Body of pancreas (tissue), 4 donors: ENCODE data around the gene ING3. TPM values are rescaled to one million over a fixed set of nuclear protein-coding genes. Genes with fewer than 3 reads are reported as not detected.
A peak's percentile ranks its signal among the peaks of the same experiment; 100 is the strongest.

Experiments
- ATAC-seq: fragments of 150-250 bp; one replicate; pipeline ENCODE4 v1.9.1; 2016
- DNase-seq, 4 donors: peaks; one replicate each; pipeline ENCODE4 v3.0.0-alpha.2; 2019
- H3K27ac ChIP-seq, 4 donors: fragments of 200-600 bp; sonication (generic); 1 replicate in 3 of 4; 2 replicates in 1 of 4; pipeline versions ENCODE4 v1.5.1 to v1.6.1; 2016 to 2019; ENCODE audit warnings: mild to moderate bottlenecking in 1 of 4, mixed read lengths in 1 of 4, moderate library complexity in 1 of 4
- H3K27me3 ChIP-seq, 2 donors: fragments of 200-600 bp; sonication (generic); one replicate each; pipeline ENCODE4 v1.6.0; 2016; ENCODE audit warnings: mild to moderate bottlenecking in 1 of 2
- H3K36me3 ChIP-seq, 2 donors: fragments of 200-600 bp; sonication (generic); replicated peaks in 1 of 2; 2 replicates each; pipeline ENCODE4 v1.5.1; 2016; ENCODE audit warnings: low read depth in 2 of 2; ENCODE audit not compliant: insufficient read depth in 1 of 2
- H3K4me1 ChIP-seq: fragments of 200-600 bp; sonication (generic); one replicate; pipeline ENCODE4 v1.6.0; 2016
- H3K4me3 ChIP-seq, 2 donors: fragments of 200-600 bp; sonication (generic); 1 replicate in 1 of 2; 2 replicates in 1 of 2; pipeline ENCODE4 v1.5.1; 2016 to 2019
- H3K9me3 ChIP-seq, 3 donors: fragments of 200-600 bp; sonication (generic); 1 replicate in 2 of 3; 2 replicates in 1 of 3; pipeline ENCODE4 v1.5.1; 2016
- CTCF ChIP-seq, 7 experiments: fragments of 450-650 bp in 4 of 7; fragments of 200-600 bp in 3 of 7; sonication (generic) in 3 of 7; IDR thresholded peaks; one replicate each; pipeline ENCODE4 v1.5.1; 2016 to 2019; ENCODE audit warnings: antibody characterized with exemption in 7 of 7
- POLR2A ChIP-seq, 3 donors: fragments of 450-650 bp; IDR thresholded peaks; one replicate each; pipeline ENCODE4 v1.6.1; 2016; ENCODE audit warnings: antibody characterized with exemption in 3 of 3, mild to moderate bottlenecking in 2 of 3
- WGBS, 2 donors: methylation state at CpG; one replicate each; pipeline ENCODE4 v1.1.5; 2017; 5-methylcytosine and 5-hydroxymethylcytosine counted together
- intact Hi-C: fragments of 100-400 bp; cut with DNase I; formaldehyde crosslinking; loops from one replicate; pipeline ENCODE4 v1.15.1; 2023
- total RNA-seq, 2 donors: library from RNA; depleted of rRNA; stranded (reverse); fragments of >200 nt; gene quantifications; one replicate each; pipeline ENCODE4 v1.1.0, GENCODE V29; 2016

Gene ING3
- total RNA-seq, 2 donors from 2014 or later = 7.6 to 9.1 TPM

GRCh38 chr7:120986650-120987049 is 36.1 kb downstream of the ING3 start:
- WGBS, 2 donors = 42 to 53% methylated on average over 2 of the region's 2 CpGs
- DNase-seq (no peak), ATAC-seq (no peak)
- intact Hi-C loops = loop anchor here (5.0 kb wide), 1 partner anchor 91 kb away; no protein-coding TSS in a partner anchor
- H3K9me3 ChIP-seq = no peaks in the 10 kb centered on the region
- TF ChIP-seq POLR2A (IDR thresholded peaks at IDR 0.05) (no peak), CTCF (IDR thresholded peaks at IDR 0.05) (no peak)
- peaks cover 0 to 8% of the 10 kb centered on the region in 2 donors for H3K27me3 ChIP-seq
- H3K36me3 ChIP-seq = no peaks in the 10 kb centered on the region
- H3K27ac ChIP-seq = no peak overlapping the region
- no peak overlapping the region for H3K4me3 ChIP-seq
- peaks cover 15% of the 10 kb centered on the region for H3K4me1 ChIP-seq

DNA sequence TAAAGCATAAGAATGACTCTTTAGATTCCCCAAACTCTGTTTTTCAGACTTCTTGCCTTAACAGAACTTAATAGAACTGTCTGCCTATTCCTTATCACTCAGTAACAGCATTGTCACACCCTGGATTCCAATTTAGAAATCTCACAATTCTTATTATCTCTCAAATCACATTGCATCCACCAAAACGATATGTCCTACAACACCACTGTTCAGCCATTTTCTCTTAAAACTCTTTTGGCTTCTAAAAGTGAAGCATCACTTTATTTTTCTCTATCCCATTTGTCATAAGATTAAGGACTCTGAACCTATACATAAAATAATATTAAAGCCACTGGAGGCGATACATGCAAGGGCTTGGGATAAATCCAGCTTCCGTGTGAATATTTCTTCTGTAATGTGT is 36.7 kb downstream of the ING3 start:
- H3K36me3 ChIP-seq = no peaks in the 10 kb centered on the region
- peaks cover 0 to 8% of the 10 kb centered on the region in 2 donors for H3K27me3 ChIP-seq
- no peak overlapping the region for H3K4me3 ChIP-seq
- 0 to 1% methylated on average over 3 of the region's 3 CpGs for WGBS, 2 donors
- intact Hi-C loops = loop anchor here (5.0 kb wide), 1 partner anchor 90 kb away; no protein-coding TSS in a partner anchor
- H3K27ac ChIP-seq = no peak overlapping the region
- ATAC-seq (no peak), DNase-seq (no peak)
- no peak for TF ChIP-seq CTCF (IDR thresholded peaks at IDR 0.05)
- TF ChIP-seq POLR2A (IDR thresholded peaks at IDR 0.05) = no peak
- H3K4me1 ChIP-seq = peaks cover 15% of the 10 kb centered on the region
- H3K9me3 ChIP-seq = no peaks in the 10 kb centered on the region

DNA sequence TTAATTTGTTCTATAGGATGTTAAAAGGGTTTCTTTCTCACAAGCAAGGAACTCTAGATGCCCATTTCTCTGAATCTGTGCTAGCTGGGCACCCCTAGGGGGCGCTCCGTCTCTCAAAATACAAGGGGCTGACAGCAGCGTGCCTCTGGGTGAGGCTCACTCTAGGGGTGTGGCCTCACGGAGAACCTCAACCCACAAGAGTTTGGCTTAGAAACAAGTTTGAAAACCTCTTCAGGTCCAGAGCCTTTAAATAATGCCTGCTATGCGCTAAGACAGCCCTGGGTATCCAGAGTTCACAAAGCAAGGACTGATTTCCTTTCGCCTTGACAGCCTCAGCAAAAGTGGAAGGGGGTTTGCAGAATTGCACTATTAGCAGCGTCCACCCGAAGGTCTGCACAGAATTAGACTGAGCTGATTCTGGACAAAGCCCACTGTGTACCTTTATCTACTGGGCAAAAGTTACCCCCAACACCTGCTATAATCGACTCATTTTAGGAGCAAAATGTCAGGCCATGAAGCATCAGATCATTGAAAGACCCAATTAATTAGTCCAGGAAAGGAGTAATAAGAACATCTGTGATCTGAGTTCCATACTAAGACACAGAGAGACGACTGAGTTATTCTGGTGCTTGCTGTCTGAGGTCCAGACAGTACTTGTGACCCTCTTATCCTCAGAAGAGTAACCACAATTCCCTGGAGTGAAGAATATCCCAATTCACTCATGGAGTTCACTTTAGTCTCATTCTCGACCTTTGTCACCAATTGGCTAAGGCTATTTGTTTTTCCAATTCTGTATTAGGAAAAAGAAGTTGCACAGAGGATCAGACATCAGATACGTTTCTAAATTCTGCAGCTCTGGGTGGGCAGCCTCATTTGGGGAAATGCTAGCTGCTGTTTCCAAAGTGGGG is 37.4 kb downstream of the ING3 start:
- no peak overlapping the region for H3K4me3 ChIP-seq

GRCh38 chr7:120988591-120989256 is 38.1 kb downstream of the ING3 start, which contains the start of gene CPED1:
Gene CPED1 (plus strand): TSS chr7:120988711. CDS start chr7:120989622, 911 bp downstream.
- no peak for TF ChIP-seq POLR2A (IDR thresholded peaks at IDR 0.05)
- no peak for TF ChIP-seq CTCF (IDR thresholded peaks at IDR 0.05)
- 1 to 3% methylated on average over 24 to 27 of the region's 27 CpGs for WGBS, 2 donors
- intact Hi-C loops = loop anchor here (5.0 kb wide), 1 partner anchor 89 kb away; no protein-coding TSS in a partner anchor
- peak; percentile 46 to 67 (median 52) for DNase-seq
- H3K36me3 ChIP-seq = no peaks in the 10 kb centered on the region
- no peak within 1 kb of the TSS for H3K4me3 ChIP-seq
- H3K27me3 ChIP-seq = peaks cover 0 to 8% of the 10 kb centered on the region in 2 donors
- peaks cover 15% of the 10 kb centered on the region for H3K4me1 ChIP-seq
- ATAC-seq = peak; percentile 76
- no peaks in the 10 kb centered on the region for H3K9me3 ChIP-seq
- H3K27ac ChIP-seq = peak within 1 kb of the TSS in 3 of 4 donors; percentile 10 to 22 (median 21)

More for the DNA sequence above, 37.4 kb downstream of the ING3 start:
- Histone ChIP-seq H3K9me3 (no peaks in the 10 kb centered on the region), H3K4me1 (peaks cover 15% of the 10 kb centered on the region), H3K36me3 (no peaks in the 10 kb centered on the region), H3K27me3 (peaks cover 0 to 8% of the 10 kb centered on the region in 2 donors), H3K27ac (peak overlapping the region in 3 of 4 donors; percentile 10 to 21 (median 20))
- DNase-seq (peak; percentile 85 to 91 (median 88)), ATAC-seq (peak; percentile 92)
- 0 to 2% methylated on average over 11 to 12 of the region's 12 CpGs for WGBS, 2 donors
- TF ChIP-seq POLR2A (IDR thresholded peaks at IDR 0.05) = no peak
- TF ChIP-seq CTCF (IDR thresholded peaks at IDR 0.05) = peak; percentile 72 to 90 (median 83)
- intact Hi-C loops = loop anchor here (5.0 kb wide), 1 partner anchor 89 kb away; no protein-coding TSS in a partner anchor
